ENCODE results near the gene BCOR.

- TF ChIP-seq POLR2A (IDR thresholded peaks at IDR 0.05; ENCODE audit: low read depth, low read length) (no peak), POLR2AphosphoS5 (IDR thresholded peaks at IDR 0.05; ENCODE audit: low read depth, low read length) (no peak)
These were observed 3.5 kb downstream of the BCOR start for GRCh38 chrX:40094041-40094899.
